Hematopoietic multipotent progenitor cell treated with erythropoietin and hydrocortisone succinate and interleukin-3 and kit ligand, for 8 days (in vitro differentiated cells): ENCODE measurements around the gene ERGIC1.
"Not testable (repeated sequence)": the region's sequence is repeated elsewhere in the genome, so short reads cannot be mapped to it uniquely, and the experiment has no call there.

ENCODE experiments used
- DNase-seq: peaks from one replicate; pipeline ENCODE4 v3.0.0-alpha.2; 2015

The ERGIC1 gene

GRCh38 chr5:172801179-172801671 lies 32.8 kb upstream of the ERGIC1 start:
- peak; percentile 57 for DNase-seq

- peak; percentile 87 for DNase-seq
These were observed 31.9 kb upstream of the ERGIC1 start for GRCh38 chr5:172802112-172802511.

- peak; percentile 99 for DNase-seq
These were observed 31.4 kb upstream of the ERGIC1 start for GRCh38 chr5:172802567-172803176.

- no peak for DNase-seq
These were observed 28.9 kb upstream of the ERGIC1 start for GRCh38 chr5:172805018-172805683.

- no peak for DNase-seq
These were observed 28.3 kb upstream of the ERGIC1 start for GRCh38 chr5:172805736-172806255.

- DNase-seq, result peak; percentile 86
These were observed 27.0 kb upstream of the ERGIC1 start for GRCh38 chr5:172806897-172807672.

GRCh38 chr5:172807766-172808311 lies 26.2 kb upstream of the ERGIC1 start:
- no peak for DNase-seq

GRCh38 chr5:172809774-172810173 lies 24.3 kb upstream of the ERGIC1 start:
- no peak for DNase-seq

- not testable (repeated sequence) for DNase-seq
These were observed 23.1 kb upstream of the ERGIC1 start for GRCh38 chr5:172810996-172811395.

- no peak for DNase-seq
These were observed 18.4 kb upstream of the ERGIC1 start for GRCh38 chr5:172815631-172816030.

- DNase-seq, result no peak
These were observed 17.0 kb upstream of the ERGIC1 start for GRCh38 chr5:172816925-172817562.

- DNase-seq, result no peak
These were observed 16.4 kb upstream of the ERGIC1 start for GRCh38 chr5:172817664-172818063.

GRCh38 chr5:172818081-172818480 lies 16.0 kb upstream of the ERGIC1 start:
- no peak for DNase-seq

GRCh38 chr5:172819569-172819968 lies 14.5 kb upstream of the ERGIC1 start:
- DNase-seq, result no peak

- no peak for DNase-seq
These were observed 13.8 kb upstream of the ERGIC1 start for GRCh38 chr5:172820046-172820767.

- no peak for DNase-seq
These were observed 12.6 kb upstream of the ERGIC1 start for GRCh38 chr5:172821340-172821985.

GRCh38 chr5:172823840-172824362 lies 10.2 kb upstream of the ERGIC1 start:
- DNase-seq, result no peak

- DNase-seq, result no peak
These were observed 8.3 kb upstream of the ERGIC1 start for GRCh38 chr5:172825610-172826204.

GRCh38 chr5:172827841-172828240 lies 6.2 kb upstream of the ERGIC1 start:
- DNase-seq, result peak; percentile 37

- no peak for DNase-seq
These were observed 5.1 kb upstream of the ERGIC1 start for GRCh38 chr5:172828911-172829431.
